OCI-M1 (cell line): ENCODE measurements around the gene ATP11A.
"Not testable (repeated sequence)": the region's sequence is repeated elsewhere in the genome, so short reads cannot be mapped to it uniquely, and the experiment has no call there.

Source experiments
- DNase-seq: peaks from one replicate; lab custom pipeline; 2025; lab: John Stamatoyannopoulos, UW

The ATP11A gene

GRCh38 chr13:112670864-112671263 is 19.0 kb upstream of the ATP11A start:
- DNase-seq, result no peak

- no peak for DNase-seq
These were observed 18.5 kb upstream of the ATP11A start for GRCh38 chr13:112671359-112671758.

- no peak for DNase-seq
These were observed 17.1 kb upstream of the ATP11A start for GRCh38 chr13:112672651-112673284.

DNA sequence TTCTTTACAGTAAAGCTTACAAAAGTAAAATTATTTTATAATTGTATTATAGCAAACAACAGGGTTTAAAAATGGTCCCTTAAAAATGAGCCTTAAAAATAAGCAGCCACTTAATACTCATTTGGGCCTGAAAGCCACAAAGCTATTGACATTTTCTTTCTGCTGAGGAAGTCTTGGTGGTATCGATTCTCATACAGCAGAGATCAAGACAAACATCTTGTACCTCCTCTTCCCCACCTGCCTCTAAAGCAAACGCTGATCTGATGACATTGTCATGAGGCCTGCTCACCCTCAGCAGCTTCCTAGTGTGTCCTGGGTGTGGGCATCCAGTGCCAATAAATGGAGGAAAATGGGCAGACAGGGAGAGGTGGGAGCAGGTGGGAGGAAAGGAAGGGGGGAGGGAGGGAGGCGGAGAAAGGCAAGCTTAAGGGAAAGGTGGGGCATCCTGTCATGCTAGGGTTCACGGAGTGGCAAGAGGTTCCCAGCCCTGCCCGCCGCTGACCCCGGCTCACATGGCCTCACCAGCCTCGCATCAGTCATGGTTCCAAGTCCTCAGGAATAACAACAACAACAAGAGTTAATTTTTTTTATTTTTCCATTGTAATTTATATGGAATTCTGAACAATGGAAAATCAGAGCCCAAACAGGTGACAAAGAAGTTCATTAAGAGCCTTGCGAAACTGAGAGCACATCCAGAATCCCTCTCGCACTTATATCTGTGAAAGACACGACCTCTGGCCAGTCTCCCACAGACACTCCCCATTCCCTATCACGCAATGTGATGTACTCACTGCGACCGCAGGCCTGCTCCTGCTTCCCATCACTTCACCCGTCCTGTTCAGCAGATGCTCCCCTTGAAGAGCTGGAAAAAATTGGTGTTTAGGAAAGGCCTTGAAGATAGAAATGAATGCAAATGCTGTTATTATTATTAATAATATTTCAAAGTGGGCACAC is 15.1 kb upstream of the ATP11A start:
- no peak for DNase-seq

- DNase-seq, result no peak
These were observed 14.5 kb upstream of the ATP11A start for GRCh38 chr13:112675366-112675756.

GRCh38 chr13:112677421-112677962 is 12.3 kb upstream of the ATP11A start:
- not testable (repeated sequence) for DNase-seq

- no peak for DNase-seq
These were observed 10.5 kb upstream of the ATP11A start for GRCh38 chr13:112679381-112679780.

GRCh38 chr13:112679932-112680677 is 9.7 kb upstream of the ATP11A start:
- DNase-seq, result no peak

GRCh38 chr13:112680741-112681360 is 9.0 kb upstream of the ATP11A start:
- no peak for DNase-seq

DNA sequence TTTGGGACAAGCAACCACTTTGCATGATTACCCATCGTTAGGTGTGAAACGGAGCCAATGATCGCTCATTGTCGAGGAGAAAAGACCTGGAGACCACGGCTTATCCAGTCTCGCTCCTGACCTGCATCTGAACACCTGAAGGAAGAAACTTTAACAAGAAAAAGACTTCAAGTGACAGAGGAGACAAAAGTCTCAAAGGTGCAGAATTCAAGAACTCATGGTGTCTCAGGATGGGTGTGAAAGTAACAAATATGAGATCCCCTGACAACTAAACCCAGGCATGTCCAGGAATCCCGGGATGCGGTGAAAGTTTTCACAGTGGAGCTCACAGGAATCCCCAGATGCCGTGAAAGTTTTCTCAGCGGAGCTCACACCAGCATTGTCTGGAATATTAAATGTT is 6.3 kb upstream of the ATP11A start:
- DNase-seq, result no peak

DNA sequence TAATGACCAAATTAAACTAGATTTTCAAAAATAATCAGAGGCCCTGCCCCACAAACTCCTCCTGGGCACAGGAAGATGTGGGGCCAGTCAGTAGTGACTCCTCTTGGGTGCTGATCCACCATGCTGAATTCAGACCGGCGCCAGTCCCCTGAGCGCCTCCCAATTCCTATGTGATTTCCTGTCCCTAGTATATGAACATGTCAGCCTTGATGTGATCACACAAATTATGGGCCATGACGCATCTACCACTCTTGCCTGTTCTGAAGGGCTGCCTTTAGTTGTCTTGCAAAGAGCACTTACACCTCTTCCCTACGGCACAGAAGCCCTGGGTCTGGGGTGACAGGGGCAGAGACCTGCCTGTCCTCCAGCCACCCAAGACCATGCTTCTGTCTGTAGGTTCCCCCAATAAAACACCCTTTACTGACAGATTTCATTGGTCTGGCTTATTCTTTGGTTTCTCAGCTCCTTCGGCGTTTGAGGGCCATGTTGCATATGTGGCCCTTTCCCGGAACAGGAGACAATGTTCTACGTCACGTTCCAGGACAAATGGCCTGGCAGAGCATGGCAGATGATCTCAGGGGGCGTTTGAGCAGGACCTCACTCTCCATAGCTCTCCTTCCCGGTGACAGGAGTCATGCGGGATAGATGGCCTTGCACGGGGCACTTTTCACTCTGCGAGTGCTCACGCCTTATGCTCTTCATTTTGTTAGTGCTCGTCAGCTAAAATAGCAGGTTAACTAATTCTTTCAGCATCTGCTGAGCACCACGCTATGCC is 5.6 kb upstream of the ATP11A start:
- no peak for DNase-seq

GRCh38 chr13:112685189-112685805 is 4.5 kb upstream of the ATP11A start:
- DNase-seq, result not testable (repeated sequence)

DNA sequence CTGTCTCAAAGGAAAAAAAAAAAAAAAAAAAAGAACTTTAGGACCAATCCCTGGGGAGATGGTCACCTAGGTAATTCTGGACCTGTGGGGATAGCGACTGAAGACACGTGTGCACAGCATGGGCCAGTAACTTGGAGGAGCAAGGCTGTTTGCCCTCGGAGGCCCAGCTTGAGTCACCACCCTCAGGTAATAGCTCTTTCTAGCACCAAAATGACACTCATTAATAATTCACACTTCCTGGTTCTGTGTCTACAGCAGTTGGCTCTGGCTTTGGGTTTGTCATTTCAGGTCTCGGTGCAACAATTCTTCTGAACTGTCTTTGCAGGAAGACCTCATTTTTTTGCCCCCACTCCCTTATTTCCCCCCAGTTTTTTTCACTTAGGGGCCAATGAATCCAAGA is 3.9 kb upstream of the ATP11A start:
- no peak for DNase-seq

DNA sequence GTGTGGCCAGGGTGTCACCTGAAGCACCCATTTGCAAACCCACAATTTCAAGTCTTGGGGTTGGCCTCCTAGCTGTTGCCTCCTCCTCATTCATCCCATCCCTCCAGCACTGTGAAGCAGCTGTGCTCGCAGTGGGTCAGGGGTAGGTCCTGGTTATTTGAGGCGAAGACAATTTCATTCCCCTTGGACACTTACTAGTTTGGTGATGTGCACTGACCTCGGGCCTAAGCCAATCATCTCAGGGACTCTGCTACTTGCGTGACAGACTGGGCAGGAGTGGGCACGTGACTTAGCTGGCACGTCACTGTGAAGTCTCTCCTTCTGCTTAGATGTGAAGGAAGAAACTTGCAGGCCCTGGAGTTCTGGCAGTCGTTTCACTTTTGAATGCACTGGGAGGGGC is 3.5 kb upstream of the ATP11A start:
- DNase-seq, result peak; percentile 16

DNA sequence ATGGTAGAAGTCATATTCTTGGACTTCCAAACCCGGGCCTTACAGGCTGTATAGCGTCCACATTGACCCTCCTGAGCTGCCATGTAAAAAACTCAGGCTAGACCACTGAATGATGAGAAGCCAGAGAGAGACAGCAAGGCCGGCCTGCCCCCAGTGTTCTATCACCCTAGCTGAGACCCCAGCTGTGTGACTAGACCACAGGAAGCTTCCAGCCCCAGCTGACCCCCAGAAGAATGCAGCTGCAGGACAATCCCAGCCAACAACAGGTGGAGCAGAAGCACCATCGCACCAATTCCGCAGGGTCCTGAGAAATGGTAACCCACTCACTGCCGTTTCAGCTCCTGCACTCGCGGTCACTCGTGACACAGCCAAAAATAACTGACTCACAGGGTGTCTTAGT is 2.9 kb upstream of the ATP11A start:
- DNase-seq, result no peak

DNA sequence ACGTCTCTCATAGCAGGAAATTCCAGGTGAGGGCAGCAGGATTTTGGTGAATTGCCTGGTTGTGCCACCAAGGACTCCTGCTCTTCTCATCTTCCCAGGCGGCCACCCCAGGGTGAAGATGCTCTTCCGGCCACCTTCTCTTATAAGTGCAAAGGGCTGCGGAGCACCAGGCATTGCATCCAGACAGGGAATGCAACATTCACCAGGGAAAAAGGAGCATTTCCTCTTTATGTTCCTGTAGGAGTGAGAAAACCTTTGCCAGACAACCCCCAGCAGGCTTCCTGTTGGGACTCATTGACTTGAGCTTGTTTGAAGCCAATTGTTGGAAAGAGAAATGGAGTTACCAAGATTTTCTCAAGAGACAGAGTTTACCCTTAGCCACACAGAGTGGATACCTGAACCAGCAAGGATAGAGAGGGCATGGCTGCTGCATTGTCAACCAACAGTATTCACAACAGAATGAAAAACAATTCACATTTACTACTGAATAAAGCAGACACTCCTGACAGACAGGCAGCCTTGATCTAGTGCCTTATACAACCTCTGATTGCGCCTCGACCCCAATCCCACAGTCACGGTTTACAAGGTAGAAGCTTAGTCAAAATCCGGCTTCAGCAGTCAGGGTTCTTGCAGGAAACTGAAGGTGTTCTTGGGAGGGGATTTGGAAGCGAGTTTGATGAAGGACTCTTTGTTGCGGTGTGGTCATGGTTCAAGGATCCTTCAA is 1.8 kb upstream of the ATP11A start:
- DNase-seq, result no peak

GRCh38 chr13:112688560-112689302 is 1.1 kb upstream of the ATP11A start:
- DNase-seq, result peak; percentile 38

DNA sequence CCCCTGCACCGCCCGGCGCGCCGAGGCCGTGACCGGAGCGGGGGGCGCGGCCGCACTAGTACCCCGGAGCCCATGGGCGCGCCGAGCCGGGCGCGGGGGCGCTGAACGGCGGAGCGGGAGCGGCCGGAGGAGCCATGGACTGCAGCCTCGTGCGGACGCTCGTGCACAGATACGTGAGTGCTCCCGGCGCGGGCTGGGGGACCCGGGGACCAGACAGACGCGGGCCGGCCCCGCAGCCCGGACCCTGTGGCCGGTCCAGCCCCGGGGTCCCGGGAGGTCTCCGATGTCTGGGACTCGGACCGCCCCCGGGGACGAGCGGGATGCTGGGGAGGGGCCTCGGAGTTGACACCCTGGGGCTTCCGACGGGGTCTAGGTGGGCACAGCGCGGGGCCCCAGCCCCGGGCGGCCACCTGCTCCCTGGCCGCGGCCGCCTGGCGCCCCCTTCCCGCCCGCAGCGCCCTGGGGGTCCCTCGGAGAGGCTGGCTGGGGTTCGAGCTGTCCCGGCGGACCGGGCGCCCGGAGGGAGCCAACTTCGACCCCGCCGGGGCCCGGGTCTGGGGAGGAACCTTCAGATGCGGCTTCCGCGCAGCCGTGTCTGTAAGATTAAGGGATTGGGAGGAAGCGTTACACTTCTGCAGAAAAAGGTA is 568 bp downstream of the ATP11A start:
- peak; percentile 57 for DNase-seq

GRCh38 chr13:112692104-112692503 is 2.3 kb downstream of the ATP11A start:
- no peak for DNase-seq
